CD4-positive, alpha-beta T cell treated with Interleukin-6 for 4 hours (primary cell): ENCODE data around the gene COBLL1.
"Not testable (repeated sequence)": the region's sequence is repeated elsewhere in the genome, so short reads cannot be mapped to it uniquely, and the experiment has no call there.

ENCODE experiments used
- DNase-seq: peaks from one replicate; pipeline ENCODE4 v3.0.0-alpha.2; 2020; ENCODE audit warnings: mixed read lengths

Gene COBLL1

DNA sequence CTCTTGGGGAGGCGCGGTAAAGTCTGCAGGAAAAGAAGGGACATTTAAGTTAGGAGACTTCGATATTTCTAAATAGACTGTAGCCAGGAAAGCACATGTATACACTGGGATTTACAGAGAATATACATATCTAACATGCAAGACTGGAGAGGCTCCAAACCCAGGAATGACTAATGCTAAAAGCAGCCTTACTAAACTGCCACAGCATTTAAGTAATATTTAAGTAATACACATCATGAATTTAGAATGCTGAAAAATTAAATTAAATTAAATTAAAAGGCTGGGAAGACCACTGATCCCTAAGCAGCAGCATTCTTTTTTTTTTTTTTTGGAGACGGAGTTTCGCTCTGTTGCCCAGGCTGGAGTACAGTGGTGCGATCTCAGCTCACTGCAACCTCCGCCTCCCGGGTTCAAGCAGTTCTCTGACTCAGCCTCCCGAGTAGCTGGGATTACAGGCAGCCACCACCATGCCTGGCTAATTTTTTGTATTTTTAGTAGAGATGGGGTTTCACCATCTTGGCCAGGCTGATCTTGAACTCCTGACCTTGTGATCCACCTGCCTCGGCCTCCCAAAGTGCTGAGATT is 131.3 kb downstream of the COBLL1 start:
- DNase-seq: not testable (repeated sequence)

DNA sequence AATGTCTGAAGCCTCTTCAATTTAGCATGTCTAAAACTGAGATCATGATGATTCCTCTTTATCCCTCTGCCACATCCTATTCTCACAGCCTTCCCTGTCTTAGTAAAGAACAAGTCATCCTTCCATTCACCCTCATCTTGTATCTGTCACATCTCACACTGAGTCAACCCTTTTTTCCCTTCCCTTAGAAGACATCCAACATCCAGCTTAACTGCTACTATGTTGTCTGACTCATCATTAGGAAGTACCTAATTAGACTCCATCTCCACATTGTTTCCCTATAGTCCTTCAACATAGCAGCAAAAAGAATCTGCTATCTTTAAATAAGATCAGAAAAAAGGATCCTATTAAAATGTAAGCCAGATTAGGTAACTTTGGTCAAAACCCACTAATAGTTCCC is 135.1 kb downstream of the COBLL1 start:
- DNase-seq: no peak

GRCh38 chr2:164705412-164706167 is 136.0 kb downstream of the COBLL1 start:
- DNase-seq: no peak

DNA sequence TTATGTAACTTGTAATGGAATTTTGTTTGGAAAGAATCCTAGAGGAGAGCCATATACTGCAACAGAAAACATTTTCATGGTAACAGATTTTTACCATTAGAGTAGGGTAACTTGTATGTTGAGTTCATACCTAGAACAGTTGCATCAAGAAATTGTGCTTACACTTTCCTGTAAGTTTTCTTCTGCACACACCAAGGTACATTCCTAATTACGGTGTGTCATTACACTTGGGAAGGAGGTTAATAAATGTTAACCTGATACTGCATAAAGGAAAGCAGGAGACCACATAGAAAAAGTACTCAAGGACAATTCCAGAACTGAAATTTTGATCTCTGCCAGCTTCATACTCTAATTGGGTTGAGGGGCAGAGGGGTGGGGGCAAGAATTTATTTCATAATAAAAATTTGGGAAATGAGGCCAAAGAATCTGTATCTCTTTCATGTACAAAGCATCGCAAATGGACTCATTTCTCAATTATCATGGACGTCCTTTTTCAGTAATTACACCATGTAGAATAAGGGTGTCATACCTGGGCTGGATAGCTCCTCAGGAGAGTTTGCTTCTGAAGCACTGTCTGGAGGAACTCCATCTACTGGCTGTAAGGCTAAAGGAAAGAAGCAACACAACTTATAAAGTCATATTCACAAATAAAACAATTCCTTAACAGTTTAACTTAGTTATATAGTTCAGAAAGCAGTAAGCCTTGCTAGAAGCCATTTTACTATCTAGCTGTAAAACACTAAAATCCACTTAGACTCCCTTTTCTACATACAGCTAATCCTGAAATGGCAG is 137.5 kb downstream of the COBLL1 start:
- no peak for DNase-seq

DNA sequence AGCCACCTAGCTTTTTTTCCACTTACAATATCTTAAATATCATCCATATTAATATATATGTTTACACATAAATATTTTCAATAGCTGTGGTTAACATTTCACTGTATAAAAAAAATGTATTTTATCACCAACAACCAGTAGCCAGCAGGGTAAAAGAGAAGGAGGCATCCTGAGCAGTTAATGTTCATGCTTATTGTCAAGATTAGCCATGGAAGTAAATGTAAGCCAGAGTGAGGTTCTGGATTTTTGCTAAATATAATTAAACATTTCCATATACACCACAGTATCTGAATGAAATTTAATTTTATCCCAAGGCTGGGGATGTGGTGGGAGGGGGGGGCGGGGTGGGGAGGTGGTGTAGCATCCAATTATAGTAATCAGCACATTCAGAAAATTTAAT is 140.1 kb downstream of the COBLL1 start:
- no peak for DNase-seq

GRCh38 chr2:164700390-164700789 is 141.2 kb downstream of the COBLL1 start:
- DNase-seq: no peak

GRCh38 chr2:164697688-164698461 is 143.7 kb downstream of the COBLL1 start:
- no peak for DNase-seq

- no peak for DNase-seq
These were observed 145.0 kb downstream of the COBLL1 start for GRCh38 chr2:164696634-164697033.

GRCh38 chr2:164694275-164694695 is 147.3 kb downstream of the COBLL1 start:
- no peak for DNase-seq

DNA sequence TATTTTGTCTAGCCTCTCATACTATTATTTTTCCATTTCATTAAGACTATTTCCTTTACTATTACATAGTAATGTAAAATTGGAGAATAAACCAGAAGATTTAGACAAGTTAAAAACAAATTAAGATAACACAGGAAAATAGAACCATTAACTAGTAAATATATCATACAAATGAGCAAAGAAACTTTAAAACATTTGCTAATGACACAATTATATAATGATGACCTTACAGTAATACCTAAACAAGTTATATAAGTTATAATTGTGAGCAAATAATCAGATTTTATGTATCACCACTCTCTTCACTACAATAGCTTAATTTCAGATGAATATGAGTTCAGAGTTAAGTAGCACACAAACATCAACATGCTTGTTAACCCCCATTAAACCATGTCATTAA is 147.8 kb downstream of the COBLL1 start:
- no peak for DNase-seq

GRCh38 chr2:164693390-164693789 is 148.2 kb downstream of the COBLL1 start:
- DNase-seq: no peak

DNA sequence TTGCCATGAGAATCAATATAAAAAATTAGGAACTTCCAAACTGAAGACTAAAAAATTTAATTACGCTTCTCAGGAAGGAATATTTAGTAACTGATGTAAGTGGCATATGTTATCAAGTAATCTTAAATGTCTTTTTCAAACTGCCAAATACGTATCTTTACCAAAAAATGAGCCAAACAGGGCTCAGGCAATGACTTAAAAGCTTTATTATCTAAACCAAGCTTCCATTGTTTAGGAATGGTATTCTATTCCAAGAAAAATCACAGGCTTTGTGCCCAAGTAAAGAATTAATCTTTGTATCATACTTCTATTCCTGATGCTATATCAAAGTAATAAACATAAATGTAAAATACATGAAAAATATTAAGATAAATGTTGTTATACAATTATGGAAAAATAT is 148.7 kb downstream of the COBLL1 start:
- DNase-seq: no peak

GRCh38 chr2:164692114-164692513 is 149.5 kb downstream of the COBLL1 start:
- DNase-seq: no peak

DNA sequence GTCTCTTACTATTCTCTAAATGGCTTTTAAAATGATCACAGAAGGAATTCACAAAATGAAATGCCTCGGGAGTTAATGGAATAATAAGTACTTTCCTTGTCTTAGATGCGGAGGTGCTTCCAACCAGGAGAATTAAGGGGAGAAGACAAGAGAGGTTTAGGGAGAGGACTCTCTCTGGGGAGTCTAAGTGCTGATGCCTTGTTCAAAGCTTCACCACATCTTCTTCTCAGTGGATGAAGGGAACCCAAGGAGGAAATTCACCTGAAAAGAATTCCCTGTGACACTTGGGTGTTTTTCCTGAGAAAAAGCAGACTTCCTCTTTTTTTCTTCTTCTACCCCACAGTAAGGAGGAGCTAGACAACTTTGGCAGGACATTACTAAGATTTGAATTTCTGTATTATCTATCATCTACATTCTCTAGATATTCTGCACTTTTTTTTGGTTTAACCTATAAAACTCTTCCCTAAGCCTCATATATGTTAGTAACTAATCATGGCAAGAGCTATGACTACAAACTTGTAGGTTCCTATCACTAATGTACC is 150.2 kb downstream of the COBLL1 start:
- no peak for DNase-seq

DNA sequence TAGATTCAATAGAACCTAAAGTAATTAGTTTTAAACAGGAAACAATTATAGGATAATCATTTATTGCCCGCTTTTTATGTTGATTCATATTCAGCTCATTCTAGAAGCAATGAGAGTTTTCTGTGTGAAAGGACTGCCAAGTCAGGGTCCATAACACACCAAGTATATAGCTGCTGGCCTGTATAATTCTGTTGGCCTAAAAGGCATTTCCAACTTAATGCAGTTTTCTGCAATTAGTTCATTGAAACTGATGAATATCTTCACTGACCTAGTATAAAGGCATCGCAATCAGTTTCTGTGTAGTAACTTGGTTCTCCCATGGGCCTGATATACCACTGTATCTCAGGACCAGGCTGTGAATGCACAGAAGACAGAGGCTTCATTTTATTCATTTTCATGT is 151.3 kb downstream of the COBLL1 start:
- DNase-seq: no peak

DNA sequence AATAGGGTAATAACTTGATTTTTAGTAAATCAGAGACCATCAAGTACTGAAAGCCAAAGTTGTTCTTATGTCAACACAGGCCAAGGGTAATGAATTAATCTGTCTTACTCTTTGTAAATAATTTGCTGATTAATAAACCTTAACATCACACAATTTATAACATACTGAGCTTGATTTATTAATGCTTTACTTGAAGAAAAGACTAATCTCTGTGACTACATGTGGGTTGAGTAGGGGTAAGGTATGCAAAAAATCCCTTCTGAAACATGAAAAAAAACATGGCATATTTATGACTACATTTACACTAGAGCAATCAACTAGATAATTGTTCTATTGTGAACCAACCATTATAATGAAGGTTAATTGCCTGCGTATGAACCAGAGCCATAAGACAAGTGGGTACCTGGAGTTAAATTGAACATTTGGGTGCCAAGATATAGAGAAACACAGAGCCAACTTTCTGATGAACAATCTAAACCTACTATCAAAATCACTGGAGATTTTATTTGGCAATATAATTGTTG is 152.7 kb downstream of the COBLL1 start:
- DNase-seq: no peak

- no peak for DNase-seq
These were observed 160.6 kb downstream of the COBLL1 start for GRCh38 chr2:164681009-164681408.

GRCh38 chr2:164678631-164679149 is 162.9 kb downstream of the COBLL1 start:
- no peak for DNase-seq

DNA sequence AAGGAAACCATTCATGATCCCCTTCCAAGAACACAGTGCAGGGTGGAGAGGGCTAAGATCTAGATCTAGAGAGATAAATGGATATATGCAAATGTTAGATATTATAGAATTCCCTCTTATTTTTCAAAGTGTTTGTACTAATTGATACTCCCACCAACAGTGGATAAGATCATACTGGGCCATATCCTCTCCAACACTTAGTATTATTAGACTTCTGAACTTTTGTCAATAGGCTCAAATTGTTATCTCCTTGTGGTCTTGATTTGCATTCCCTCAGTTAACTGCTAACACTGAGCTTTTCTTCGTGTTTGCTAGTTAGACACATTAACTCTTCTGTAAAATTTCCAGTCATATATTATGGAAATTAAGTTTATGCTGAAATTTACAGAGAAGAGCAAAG is 163.9 kb downstream of the COBLL1 start:
- DNase-seq: no peak

DNA sequence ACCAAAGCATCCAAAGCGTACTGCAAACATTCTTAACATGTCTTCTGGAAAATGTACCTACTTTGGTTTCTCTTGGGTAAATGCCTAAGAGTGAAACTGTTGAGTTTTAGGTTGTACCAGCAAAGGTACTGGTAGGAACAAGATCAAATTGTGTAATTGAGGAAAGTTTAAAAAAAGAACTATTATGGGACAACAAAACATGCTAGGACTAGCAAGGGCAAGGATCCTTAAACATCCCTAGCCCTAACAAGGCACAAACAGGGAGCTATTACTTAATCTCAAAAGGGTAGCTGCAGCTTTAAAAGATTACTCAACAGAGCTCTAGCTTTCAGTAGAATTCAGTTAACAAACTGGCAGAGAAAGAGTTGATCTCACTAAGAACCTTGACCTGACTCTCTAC is 164.4 kb downstream of the COBLL1 start:
- no peak for DNase-seq

- DNase-seq: no peak
These were observed 165.9 kb downstream of the COBLL1 start for GRCh38 chr2:164675687-164676086.

- no peak for DNase-seq
These were observed 166.6 kb downstream of the COBLL1 start for GRCh38 chr2:164675027-164675426.
